HG02623 (cell line): ENCODE data around the gene ATP6V0B.
A peak's percentile ranks its signal among the peaks of the same experiment; 100 is the strongest.

Experiments
- ATAC-seq: cut with Tn5 transposase; IDR thresholded peaks from one replicate; pipeline ENCODE4 v1.9.1; 2021; ENCODE audit warnings: moderate library complexity; ENCODE audit not compliant: unreplicated experiment

ATP6V0B gene

DNA sequence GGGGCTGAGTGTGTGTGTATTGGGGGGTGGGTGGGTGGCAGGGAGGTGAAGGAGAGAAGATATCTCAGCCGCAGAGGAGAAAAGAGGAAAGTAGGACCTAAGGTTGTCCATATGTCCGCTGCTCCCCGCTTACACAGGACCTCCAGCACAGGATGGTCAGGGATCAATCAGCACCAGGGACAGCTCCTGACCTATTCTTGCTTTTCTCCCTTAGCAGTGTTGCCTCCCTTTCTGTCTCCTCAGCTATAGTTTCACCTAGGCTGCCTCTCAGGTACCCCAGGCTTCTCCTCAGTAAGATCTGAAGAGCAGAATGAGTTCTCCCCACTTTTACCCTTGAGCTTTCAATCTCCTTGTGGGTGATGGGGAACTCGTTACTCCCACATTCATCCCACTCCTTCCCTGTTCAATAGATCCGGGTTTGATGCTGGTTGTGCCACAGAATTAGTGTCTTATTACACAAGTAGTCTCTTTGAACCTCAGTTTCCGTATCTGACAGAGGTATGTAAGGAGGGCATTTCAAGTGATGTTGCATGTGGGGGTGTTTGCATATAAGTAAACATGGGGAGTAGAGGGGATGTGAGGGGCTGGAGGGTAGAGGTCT is 6.3 kb upstream of the ATP6V0B start:
- ATAC-seq: no peak

DNA sequence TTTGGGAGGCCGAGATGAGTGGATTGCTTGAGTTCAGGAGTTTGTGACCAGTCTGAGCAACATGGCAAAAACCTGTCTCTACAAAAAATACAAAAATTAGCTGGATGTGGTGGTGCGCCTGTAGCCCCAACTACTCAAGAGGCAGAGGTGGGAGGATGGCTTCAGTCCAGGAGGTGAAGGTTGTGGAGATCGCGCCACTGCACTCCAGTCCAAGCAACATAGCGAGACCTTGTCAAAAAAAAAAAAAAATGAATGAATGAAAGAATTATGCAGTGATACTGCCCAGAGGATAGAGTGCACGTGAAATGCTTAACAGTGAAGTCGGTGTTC is 5.4 kb upstream of the ATP6V0B start:
- ATAC-seq: no peak

- ATAC-seq: peak; percentile 88
Measured at GRCh38 chr1:43969746-43970466, 4.9 kb upstream of the ATP6V0B start, which contains the start of gene DPH2. TSS of gene DPH2 (plus strand) at chr1:43970010. CDS start at chr1:43970176, 166 bp downstream.

DNA sequence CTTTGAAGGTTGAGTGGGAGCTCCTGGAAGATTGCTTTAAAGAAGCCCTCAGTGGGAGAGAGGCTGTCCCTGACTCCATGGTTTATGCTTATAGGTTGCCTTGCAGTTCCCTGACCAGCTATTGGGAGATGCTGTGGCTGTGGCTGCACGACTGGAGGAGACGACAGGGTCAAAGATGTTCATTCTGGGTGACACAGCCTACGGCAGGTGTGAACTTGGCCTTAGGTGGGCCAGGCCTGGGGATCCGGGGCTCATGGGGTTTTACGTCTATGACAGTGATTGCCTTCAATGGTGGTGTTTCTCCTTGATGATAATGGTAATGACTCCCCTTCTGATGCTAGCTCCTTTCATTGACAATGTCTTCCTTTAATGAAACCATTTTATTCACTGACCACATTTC is 4.3 kb upstream of the ATP6V0B start:
- ATAC-seq: no peak

DNA sequence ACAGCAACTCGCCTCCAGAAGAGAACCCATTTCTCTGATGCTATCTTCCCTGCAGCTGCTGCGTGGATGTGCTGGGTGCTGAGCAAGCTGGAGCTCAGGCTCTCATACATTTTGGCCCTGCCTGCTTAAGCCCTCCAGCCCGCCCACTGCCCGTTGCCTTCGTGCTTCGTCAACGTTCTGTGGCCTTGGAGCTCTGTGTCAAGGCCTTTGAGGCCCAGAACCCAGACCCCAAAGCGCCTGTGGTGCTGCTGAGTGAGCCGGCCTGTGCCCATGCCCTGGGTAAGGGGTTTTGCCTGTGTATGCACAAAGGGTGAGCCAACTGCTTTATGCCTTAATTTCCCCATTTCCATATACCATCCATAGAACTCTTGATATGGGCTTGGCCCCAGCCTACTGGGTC is 3.8 kb upstream of the ATP6V0B start:
- ATAC-seq: no peak

DNA sequence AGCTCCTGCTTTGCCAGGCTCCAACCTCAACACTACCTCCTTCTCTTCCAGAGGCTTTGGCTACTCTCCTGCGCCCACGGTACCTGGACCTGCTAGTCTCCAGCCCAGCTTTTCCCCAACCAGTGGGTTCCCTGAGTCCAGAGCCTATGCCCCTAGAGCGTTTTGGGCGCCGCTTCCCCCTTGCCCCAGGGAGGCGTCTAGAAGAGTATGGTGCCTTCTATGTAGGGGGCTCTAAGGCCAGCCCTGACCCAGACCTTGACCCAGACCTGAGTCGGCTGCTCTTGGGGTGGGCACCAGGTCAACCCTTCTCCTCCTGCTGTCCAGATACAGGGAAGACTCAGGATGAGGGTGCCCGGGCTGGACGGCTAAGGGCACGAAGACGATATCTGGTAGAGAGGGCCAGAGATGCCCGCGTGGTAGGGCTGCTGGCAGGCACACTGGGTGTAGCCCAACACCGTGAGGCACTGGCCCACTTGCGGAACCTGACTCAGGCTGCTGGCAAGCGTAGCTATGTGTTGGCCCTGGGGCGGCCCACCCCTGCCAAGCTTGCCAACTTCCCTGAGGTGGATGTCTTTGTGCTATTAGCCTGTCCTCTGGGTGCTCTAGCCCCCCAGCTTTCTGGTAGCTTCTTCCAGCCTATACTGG is 3.3 kb upstream of the ATP6V0B start:
- no peak for ATAC-seq

DNA sequence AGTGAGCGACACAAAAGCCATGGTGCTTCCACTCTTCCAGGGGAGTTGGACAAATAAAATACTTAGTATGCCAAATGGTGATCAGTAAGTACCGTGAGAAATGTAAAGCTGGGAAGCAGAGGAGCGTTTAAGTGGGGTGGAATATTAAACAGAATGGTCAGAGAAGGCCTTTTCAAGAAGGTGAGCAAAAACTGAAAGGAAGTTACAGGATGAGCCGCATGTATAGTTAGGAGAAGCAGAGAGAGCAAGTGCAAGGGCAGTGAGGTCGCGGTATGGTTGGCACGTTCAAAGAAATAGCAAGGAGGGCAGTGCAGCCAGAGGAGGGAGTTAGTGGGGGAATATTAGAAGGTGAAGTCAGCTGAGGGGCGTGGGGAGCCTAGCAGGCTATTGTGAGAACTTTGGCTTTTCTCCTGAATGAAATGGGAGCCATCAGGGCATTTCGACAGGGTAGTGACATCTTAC is 748 bp upstream of the ATP6V0B start:
- ATAC-seq: no peak

- ATAC-seq: no peak
Measured at GRCh38 chr1:43975249-43975961, 645 bp downstream of the ATP6V0B start.

- ATAC-seq: no peak
Measured at GRCh38 chr1:43976045-43976444, 1.3 kb downstream of the ATP6V0B start.

GRCh38 chr1:43976890-43977289 is 2.1 kb downstream of the ATP6V0B start:
- ATAC-seq: no peak

- ATAC-seq: no peak
Measured at GRCh38 chr1:43977376-43978263, 2.9 kb downstream of the ATP6V0B start.

DNA sequence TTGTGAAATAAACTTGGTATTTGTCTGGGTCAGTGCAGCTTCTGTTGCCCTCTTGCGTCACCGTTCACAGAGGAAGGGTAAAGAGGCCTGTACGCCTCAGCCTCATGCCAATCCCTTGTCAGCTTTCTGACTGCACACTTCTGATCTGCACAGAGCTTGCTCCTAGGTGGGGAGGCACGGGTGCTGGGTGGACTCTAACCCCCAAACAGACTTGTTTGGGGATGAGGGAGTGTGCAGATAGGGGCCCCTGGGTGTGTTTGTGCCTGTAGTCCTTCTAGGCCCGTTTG is 3.4 kb downstream of the ATP6V0B start:
- no peak for ATAC-seq

- no peak for ATAC-seq
Measured at GRCh38 chr1:43978551-43979260, 3.9 kb downstream of the ATP6V0B start, which contains the start of gene B4GALT2. TSS of gene B4GALT2 (plus strand) at chr1:43979210. CDS start at chr1:43981161, 1,951 bp downstream.

DNA sequence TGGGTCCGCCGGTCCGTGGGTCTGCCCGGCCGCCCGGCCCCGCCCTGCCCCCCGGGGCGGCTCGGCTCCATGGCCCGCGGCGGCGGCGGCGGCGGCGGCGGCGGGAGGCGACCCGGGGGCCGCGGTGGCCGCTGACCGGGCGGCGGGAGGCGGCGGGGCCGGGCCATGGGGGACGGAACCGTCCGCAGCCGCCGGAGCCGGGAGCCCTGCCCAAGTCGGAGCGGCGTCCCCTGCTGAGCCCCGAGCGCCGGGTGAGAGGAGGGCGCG is 4.4 kb downstream of the ATP6V0B start:
- no peak for ATAC-seq

GRCh38 chr1:43979528-43980254 is 4.9 kb downstream of the ATP6V0B start:
- ATAC-seq: no peak

DNA sequence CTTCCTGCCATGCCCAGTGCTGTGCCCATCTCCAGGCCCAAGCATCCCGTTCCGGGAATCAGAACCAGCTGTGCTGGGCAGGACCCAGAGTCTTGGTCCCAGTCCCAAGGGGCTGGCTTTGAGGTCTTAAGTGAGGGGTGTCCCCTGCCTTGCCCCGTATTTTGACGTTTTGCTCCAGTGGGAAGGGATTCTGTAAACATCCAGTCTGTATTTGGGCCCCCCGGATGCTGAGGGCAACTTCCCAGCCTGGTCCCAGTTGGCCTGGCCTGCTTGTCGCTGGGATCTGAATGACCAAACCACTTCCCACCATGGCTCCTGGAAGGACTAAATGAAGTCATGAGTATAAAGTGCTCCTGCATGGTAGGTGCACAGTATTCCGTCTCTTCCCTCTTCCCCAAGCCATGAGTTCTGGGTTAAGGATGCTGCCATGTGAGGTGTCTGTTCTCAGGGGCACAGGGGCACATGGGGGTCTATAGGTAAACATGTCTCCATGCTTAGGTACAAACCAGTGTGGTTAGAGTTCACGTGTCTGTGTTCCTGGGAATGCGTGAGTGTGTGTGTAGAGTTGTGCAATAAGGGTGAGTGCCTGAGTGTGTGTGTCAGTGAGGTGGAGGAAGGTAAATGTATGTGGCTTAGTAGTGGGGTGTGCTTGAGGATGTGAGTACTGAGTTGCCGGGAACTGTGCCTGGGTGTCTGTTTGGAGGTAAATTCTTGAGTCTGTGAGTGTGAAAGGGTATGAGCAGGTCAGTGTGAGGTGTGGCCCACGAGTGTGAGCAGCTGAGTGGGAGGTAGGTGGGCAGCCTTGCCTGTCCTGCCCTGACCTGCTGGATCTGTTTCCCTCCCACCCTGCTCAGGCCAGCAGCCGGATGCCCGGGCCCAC is 5.7 kb downstream of the ATP6V0B start:
- ATAC-seq: no peak

- ATAC-seq: no peak
Measured at GRCh38 chr1:43981135-43981491, 6.4 kb downstream of the ATP6V0B start.

DNA sequence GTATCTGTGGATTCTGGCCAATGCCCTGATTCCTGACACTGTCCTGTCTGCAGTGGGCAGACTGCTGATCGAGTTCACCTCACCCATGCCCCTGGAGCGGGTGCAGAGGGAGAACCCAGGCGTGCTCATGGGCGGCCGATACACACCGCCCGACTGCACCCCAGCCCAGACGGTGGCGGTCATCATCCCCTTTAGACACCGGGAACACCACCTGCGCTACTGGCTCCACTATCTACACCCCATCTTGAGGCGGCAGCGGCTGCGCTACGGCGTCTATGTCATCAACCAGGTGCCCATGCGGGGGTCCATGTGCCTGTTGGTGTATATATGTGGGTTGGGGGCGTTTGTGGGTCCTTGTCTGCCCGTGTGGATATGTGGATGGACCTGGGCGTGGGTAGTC is 6.9 kb downstream of the ATP6V0B start:
- no peak for ATAC-seq

DNA sequence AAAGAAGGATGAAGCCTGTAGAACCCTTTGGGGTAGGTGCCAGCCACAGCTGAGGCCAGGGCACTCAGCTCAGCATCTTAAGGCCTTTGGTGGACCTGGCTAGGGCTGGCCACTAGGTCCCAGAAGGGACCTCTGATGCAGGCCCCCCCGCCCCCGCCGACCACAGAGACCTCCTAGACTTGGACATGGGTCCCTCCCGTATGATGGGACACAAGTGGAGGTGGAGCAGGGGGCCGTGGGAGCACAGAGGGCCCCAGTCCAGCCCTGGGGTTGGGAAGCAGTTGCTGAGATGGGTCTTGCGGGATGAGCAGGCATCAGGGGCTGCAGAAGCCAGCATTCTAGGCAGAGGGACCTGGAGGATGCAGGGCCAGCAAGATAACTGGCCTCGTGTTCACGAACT is 7.5 kb downstream of the ATP6V0B start:
- no peak for ATAC-seq
